Transverse colon (tissue), 4 donors: ENCODE results near the gene ZFAND3. TPM values are rescaled to one million over a fixed set of nuclear protein-coding genes. Genes with fewer than 3 reads are reported as not detected.

Experiments
- DNase-seq: peaks from one replicate; pipeline ENCODE4 v3.0.0-alpha.2; 2019
- H3K27ac ChIP-seq, 4 donors: fragments of 200-600 bp; sonication (generic); 2 replicates each; pipeline ENCODE4 v1.5.1; 2016 to 2018; ENCODE audit warnings: inconsistent platforms in 4 of 4
- H3K27me3 ChIP-seq: fragments of 200-600 bp; sonication (generic); 2 replicates; pipeline ENCODE4 v1.5.1; 2017; ENCODE audit warnings: inconsistent platforms
- H3K36me3 ChIP-seq, 4 donors: fragments of 200-600 bp; sonication (generic); 2 replicates each; pipeline ENCODE4 v1.5.1; 2017 to 2019; ENCODE audit warnings: inconsistent platforms in 4 of 4
- H3K4me1 ChIP-seq, 4 donors: fragments of 200-600 bp; sonication (generic); 2 replicates each; pipeline ENCODE4 v1.5.1; 2017 to 2020; ENCODE audit warnings: inconsistent platforms in 4 of 4
- H3K4me3 ChIP-seq, 4 donors: fragments of 200-600 bp; sonication (generic); 1 replicate in 1 of 4; 2 replicates in 3 of 4; pipeline versions ENCODE4 v1.5.1 to v1.6.1; 2017 to 2019; ENCODE audit warnings: inconsistent platforms in 4 of 4
- H3K9me3 ChIP-seq, 2 donors: fragments of 200-600 bp; sonication (generic); 2 replicates each; pipeline ENCODE4 v1.5.1; 2017 to 2019; ENCODE audit warnings: inconsistent platforms in 2 of 2
- CTCF ChIP-seq, 5 experiments: fragments of 200-600 bp in 3 of 5; fragments of 450-650 bp in 2 of 5; sonication (generic) in 3 of 5; IDR thresholded peaks; 1 replicate in 2 of 5; 2 replicates in 3 of 5; pipeline ENCODE4 v1.5.1; 2016 to 2017; ENCODE audit warnings: antibody characterized with exemption in 5 of 5, inconsistent platforms in 3 of 5, mild to moderate bottlenecking in 2 of 5, moderate library complexity in 1 of 5
- EP300 ChIP-seq: sonication (generic); formaldehyde crosslinking; IDR thresholded peaks from one replicate; pipeline ENCODE4 v1.6.1; 2017; ENCODE audit warnings: antibody characterized with exemption, low read depth
- POLR2A ChIP-seq: fragments of 450-650 bp; IDR thresholded peaks from one replicate; pipeline ENCODE4 v1.6.1; 2016; ENCODE audit warnings: antibody characterized with exemption, mild to moderate bottlenecking, moderate library complexity
- POLR2AphosphoS5 ChIP-seq, 3 donors: sonication (generic); formaldehyde crosslinking; IDR thresholded peaks; one replicate each; pipeline ENCODE4 v1.6.1; 2016; ENCODE audit warnings: antibody characterized with exemption in 3 of 3
- whole genome bisulfite sequencing, 2 donors: methylation state at CpG; one replicate each; pipeline ENCODE4 v1.1.5; 2018; ENCODE audit warnings: low coverage in 1 of 2; 5-methylcytosine and 5-hydroxymethylcytosine counted together
- in situ Hi-C, 4 donors: fragments of 200-750 bp; cut with MboI; loops; one replicate each; pipeline versions ENCODE4 v1.15.0 to v1.15.1; 2017; ENCODE audit warnings: low sequenced_read_pairs in 3 of 4, low pct_ligation_motif_present in 1 of 4, low pct_unique_long_range_greater_than_20kb in 1 of 4
- intact Hi-C: fragments of 100-400 bp; cut with DNase I; formaldehyde crosslinking; loops from one replicate; pipeline ENCODE4 v1.15.1; 2023; ENCODE audit warnings: low total_unique reads
- total RNA-seq, 4 donors: library from RNA; depleted of rRNA; stranded (reverse); fragments of >200 nt; gene quantifications; one replicate each; pipeline ENCODE4 v1.1.0, GENCODE V29; 2016

Gene ZFAND3
- total RNA-seq, 4 donors from 2014 or later: 20.5 to 83.4 (median 36.5) TPM

- Histone ChIP-seq H3K36me3 (no peaks in the 10 kb centered on the region), H3K9me3 (no peaks in the 10 kb centered on the region), H3K4me3 (no peak overlapping the region), H3K27me3 (no peaks in the 10 kb centered on the region), H3K4me1 (peaks cover 0 to 8% (median 0%) of the 10 kb centered on the region in 4 donors), H3K27ac (no peak overlapping the region)
- TF ChIP-seq POLR2AphosphoS5 (IDR thresholded peaks at IDR 0.05) (no peak), EP300 (no peak), CTCF (IDR thresholded peaks at IDR 0.05) (no peak), POLR2A (no peak)
- no peak for DNase-seq
- in situ Hi-C loops (no loop called here), intact Hi-C loops (no loop called here)
- WGBS, 2 donors: 80 to 92% methylated on average over 5 to 8 of the region's 8 CpGs
Measured at GRCh38 chr6:38159596-38159995, 340.1 kb downstream of the ZFAND3 start.

GRCh38 chr6:38160831-38161230, 341.3 kb downstream of the ZFAND3 start:
- 95 to 97% methylated on average over 19 to 25 of the region's 25 CpGs for WGBS, 2 donors
- TF ChIP-seq EP300 (no peak), POLR2A (no peak), POLR2AphosphoS5 (IDR thresholded peaks at IDR 0.05) (no peak), CTCF (IDR thresholded peaks at IDR 0.05) (no peak)
- Histone ChIP-seq H3K4me1 (peaks cover 0 to 11% (median 0%) of the 10 kb centered on the region in 4 donors), H3K36me3 (no peaks in the 10 kb centered on the region), H3K4me3 (no peak overlapping the region), H3K9me3 (no peaks in the 10 kb centered on the region), H3K27me3 (no peaks in the 10 kb centered on the region), H3K27ac (no peak overlapping the region)
- intact Hi-C loops: no loop called here
- in situ Hi-C loops: no loop called here
- no peak for DNase-seq

- intact Hi-C loops (no loop called here), in situ Hi-C loops (no loop called here)
- Histone ChIP-seq H3K4me1 (peaks cover 0 to 11% (median 0%) of the 10 kb centered on the region in 4 donors), H3K27me3 (no peaks in the 10 kb centered on the region), H3K4me3 (no peak overlapping the region), H3K9me3 (no peaks in the 10 kb centered on the region), H3K27ac (no peak overlapping the region), H3K36me3 (no peaks in the 10 kb centered on the region)
- TF ChIP-seq CTCF (IDR thresholded peaks at IDR 0.05) (no peak), POLR2A (no peak), POLR2AphosphoS5 (IDR thresholded peaks at IDR 0.05) (no peak), EP300 (no peak)
- no peak for DNase-seq
- 93 to 100% methylated on average over 3 to 15 of the region's 15 CpGs for WGBS, 2 donors
Measured at GRCh38 chr6:38161331-38161730, 341.8 kb downstream of the ZFAND3 start.

GRCh38 chr6:38161754-38162492, 342.4 kb downstream of the ZFAND3 start:
- intact Hi-C loops: no loop called here
- in situ Hi-C loops: no loop called here
- TF ChIP-seq EP300: no peak
- no peak for TF ChIP-seq POLR2AphosphoS5 (IDR thresholded peaks at IDR 0.05)
- TF ChIP-seq POLR2A: no peak
- no peak for TF ChIP-seq CTCF (IDR thresholded peaks at IDR 0.05)
- WGBS, 2 donors: 88% methylated on average over 13 of the region's 15 CpGs; no CpG with 5 or more reads in 1 of the 2 donors
- Histone ChIP-seq H3K36me3 (no peaks in the 10 kb centered on the region), H3K27me3 (no peaks in the 10 kb centered on the region), H3K4me1 (peaks cover 0 to 11% (median 0%) of the 10 kb centered on the region in 4 donors), H3K27ac (no peak overlapping the region), H3K4me3 (no peak overlapping the region), H3K9me3 (no peaks in the 10 kb centered on the region)
- DNase-seq: no peak
